Thyroid gland (tissue), 4 donors: Measurements from ENCODE around the gene CACUL1. TPM values are rescaled to one million over a fixed set of nuclear protein-coding genes. Genes with fewer than 3 reads are reported as not detected.
A peak's percentile ranks its signal among the peaks of the same experiment; 100 is the strongest.

ENCODE experiments used
- DNase-seq, 2 donors: peaks; one replicate each; pipeline ENCODE4 v3.0.0-alpha.2; 2019
- H3K27ac ChIP-seq, 3 donors: fragments of 200-600 bp; sonication (generic); 1 replicate in 2 of 3; 2 replicates in 1 of 3; pipeline ENCODE4 v1.5.1; 2016 to 2019; ENCODE audit warnings: mild to moderate bottlenecking in 1 of 3, moderate library complexity in 1 of 3
- H3K27me3 ChIP-seq: fragments of 200-600 bp; sonication (generic); one replicate; pipeline ENCODE4 v1.5.1; 2019
- H3K36me3 ChIP-seq, 2 donors: fragments of 200-600 bp; sonication (generic); one replicate each; pipeline ENCODE4 v1.5.1; 2016 to 2019
- H3K4me1 ChIP-seq, 2 donors: fragments of 200-600 bp; sonication (generic); one replicate each; pipeline ENCODE4 v1.5.1; 2017 to 2019
- H3K4me3 ChIP-seq, 3 donors: fragments of 200-600 bp; sonication (generic); replicated peaks in 1 of 3; 1 replicate in 2 of 3; 2 replicates in 1 of 3; pipeline ENCODE4 v1.5.1; 2016; ENCODE audit warnings: mild to moderate bottlenecking in 1 of 3
- H3K9me3 ChIP-seq: fragments of 200-600 bp; sonication (generic); one replicate; pipeline ENCODE4 v1.5.1; 2017
- CTCF ChIP-seq, 6 experiments: fragments of 200-600 bp in 3 of 6; fragments of 450-650 bp in 3 of 6; sonication (generic) in 3 of 6; IDR thresholded peaks; one replicate each; pipeline ENCODE4 v1.5.1; 2016 to 2019; ENCODE audit warnings: antibody characterized with exemption in 6 of 6, mild to moderate bottlenecking in 2 of 6, inconsistent platforms in 1 of 6, moderate library complexity in 1 of 6
- POLR2A ChIP-seq, 2 donors: fragments of 450-650 bp; IDR thresholded peaks; one replicate each; pipeline ENCODE4 v1.6.1; 2017; ENCODE audit warnings: antibody characterized with exemption in 2 of 2, mild to moderate bottlenecking in 2 of 2, moderate library complexity in 1 of 2
- WGBS, 2 donors: methylation state at CpG; one replicate each; pipeline ENCODE4 v1.1.5; 2017; 5-methylcytosine and 5-hydroxymethylcytosine counted together
- intact Hi-C: fragments of 100-400 bp; cut with DNase I; formaldehyde crosslinking; loops from one replicate; pipeline ENCODE4 v1.15.1; 2023
- total RNA-seq, 4 donors: library from RNA; depleted of rRNA; stranded (reverse); fragments of >200 nt; gene quantifications; one replicate each; pipeline ENCODE4 v1.2.3, GENCODE V29; 2016

The CACUL1 gene
- total RNA-seq, 4 donors from 2014 or later, result 23.0 to 36.8 (median 31.5) TPM

GRCh38 chr10:118776960-118777359 is 22.2 kb upstream of the CACUL1 start:
- Histone ChIP-seq H3K9me3 (no peaks in the 10 kb centered on the region), H3K36me3 (no peaks in the 10 kb centered on the region), H3K4me1 (no peaks in the 10 kb centered on the region), H3K27me3 (no peaks in the 10 kb centered on the region), H3K4me3 (no peak overlapping the region), H3K27ac (no peak overlapping the region)
- intact Hi-C loops, result no loop called here
- WGBS, 2 donors, result 67 to 80% methylated on average over 5 of the region's 5 CpGs
- TF ChIP-seq POLR2A (IDR thresholded peaks at IDR 0.05) (no peak), CTCF (IDR thresholded peaks at IDR 0.05) (no peak)
- no peak for DNase-seq

- TF ChIP-seq POLR2A (IDR thresholded peaks at IDR 0.05), result no peak
- TF ChIP-seq CTCF (IDR thresholded peaks at IDR 0.05), result no peak
- no peaks in the 10 kb centered on the region for H3K9me3 ChIP-seq
- WGBS, 2 donors, result 92 to 93% methylated on average over 3 of the region's 3 CpGs
- H3K4me3 ChIP-seq, result no peak overlapping the region
- H3K27me3 ChIP-seq, result no peaks in the 10 kb centered on the region
- no peaks in the 10 kb centered on the region for H3K4me1 ChIP-seq
- H3K36me3 ChIP-seq, result no peaks in the 10 kb centered on the region
- no peak overlapping the region for H3K27ac ChIP-seq
- intact Hi-C loops, result no loop called here
- DNase-seq, result no peak
These were observed 21.3 kb upstream of the CACUL1 start for GRCh38 chr10:118776033-118776432.

- 71 to 84% methylated on average over 7 of the region's 7 CpGs for WGBS, 2 donors
- no peak for TF ChIP-seq POLR2A (IDR thresholded peaks at IDR 0.05)
- no peak for TF ChIP-seq CTCF (IDR thresholded peaks at IDR 0.05)
- H3K36me3 ChIP-seq, result no peaks in the 10 kb centered on the region
- no peaks in the 10 kb centered on the region for H3K9me3 ChIP-seq
- no peak overlapping the region for H3K27ac ChIP-seq
- DNase-seq, result no peak
- H3K4me1 ChIP-seq, result peaks cover 0 to 2% of the 10 kb centered on the region in 2 donors
- no peak overlapping the region for H3K4me3 ChIP-seq
- H3K27me3 ChIP-seq, result no peaks in the 10 kb centered on the region
- intact Hi-C loops, result no loop called here
These were observed 20.7 kb upstream of the CACUL1 start for GRCh38 chr10:118775478-118775877.

GRCh38 chr10:118773041-118773440 is 18.3 kb upstream of the CACUL1 start:
- H3K36me3 ChIP-seq, result no peaks in the 10 kb centered on the region
- no peaks in the 10 kb centered on the region for H3K27me3 ChIP-seq
- H3K27ac ChIP-seq, result no peak overlapping the region
- no peaks in the 10 kb centered on the region for H3K9me3 ChIP-seq
- WGBS, 2 donors, result 78 to 94% methylated on average over 4 of the region's 4 CpGs
- no peak for DNase-seq
- H3K4me3 ChIP-seq, result no peak overlapping the region
- H3K4me1 ChIP-seq, result peaks cover 0 to 5% of the 10 kb centered on the region in 2 donors
- intact Hi-C loops, result no loop called here
- TF ChIP-seq POLR2A (IDR thresholded peaks at IDR 0.05) (no peak), CTCF (IDR thresholded peaks at IDR 0.05) (no peak)

- Histone ChIP-seq H3K9me3 (no peaks in the 10 kb centered on the region), H3K27ac (no peak overlapping the region), H3K4me1 (peaks cover 0 to 5% of the 10 kb centered on the region in 2 donors), H3K4me3 (no peak overlapping the region), H3K36me3 (no peaks in the 10 kb centered on the region), H3K27me3 (no peaks in the 10 kb centered on the region)
- intact Hi-C loops, result no loop called here
- TF ChIP-seq CTCF (IDR thresholded peaks at IDR 0.05) (no peak), POLR2A (IDR thresholded peaks at IDR 0.05) (no peak)
- DNase-seq, result peak in 1 of 2 donors; percentile 3
- 77 to 89% methylated on average over 3 of the region's 3 CpGs for WGBS, 2 donors
These were observed 17.2 kb upstream of the CACUL1 start for GRCh38 chr10:118771976-118772375.
